Measurements from ENCODE around the gene MRPL11. TPM values are rescaled to one million over a fixed set of nuclear protein-coding genes. Genes with fewer than 3 reads are reported as not detected.

MRPL11 gene
- total RNA-seq (2022; extraction: Qiagen RNA extraction; ENCODE audit: low read depth), result 98.8 to 122 TPM (median 111 TPM) in 5 replicates

DNA sequence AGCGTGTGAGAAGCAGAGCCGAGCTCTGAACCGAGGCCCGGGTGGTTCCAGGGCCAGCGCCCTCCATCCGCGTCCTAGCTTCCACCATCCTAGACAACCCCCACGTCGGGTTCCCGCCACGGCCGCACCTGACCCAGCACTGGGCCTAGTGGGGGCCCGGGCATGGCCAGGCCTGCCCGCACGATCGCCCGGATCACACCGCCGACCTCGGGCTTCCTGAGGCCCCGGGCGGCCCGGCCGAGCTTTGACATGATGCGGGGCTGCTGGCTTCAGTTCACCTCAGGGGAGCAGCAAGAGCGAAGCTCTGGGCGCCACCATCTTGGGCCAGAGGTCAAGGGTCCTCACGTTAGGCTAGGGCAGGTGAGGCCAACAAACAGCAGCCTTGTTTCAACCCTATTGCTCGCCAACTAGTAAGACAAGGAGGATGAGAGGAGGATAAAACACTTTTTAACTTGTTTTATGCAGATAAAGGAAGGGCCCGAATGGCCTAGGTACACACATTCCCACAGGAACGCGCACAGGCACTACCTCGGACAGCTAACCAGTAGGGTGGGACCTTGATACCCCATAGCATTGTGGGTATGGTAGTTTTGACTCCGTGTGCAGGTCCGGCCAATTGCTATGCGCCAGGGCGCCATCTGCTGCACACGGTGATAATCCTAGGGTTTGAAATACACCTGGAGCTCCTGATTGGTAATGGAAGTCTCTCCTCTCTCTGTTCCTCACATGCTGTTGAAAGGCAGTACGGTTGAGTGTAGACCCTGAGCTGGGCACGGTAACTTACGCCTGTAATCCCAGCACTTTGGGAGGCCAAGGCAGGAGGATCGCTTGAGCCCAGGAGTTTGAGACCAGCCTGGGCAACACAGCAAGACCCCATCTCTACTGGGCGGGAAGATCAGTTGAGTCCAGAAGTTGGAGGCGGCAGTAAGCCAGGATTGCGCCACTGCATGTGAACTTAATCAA, at the start of gene MRPL11:
Gene MRPL11 (minus strand): TSS at position 345 of the 963 bp plus-strand sequence. CDS start 94 bp downstream, at position 251.

DNA sequence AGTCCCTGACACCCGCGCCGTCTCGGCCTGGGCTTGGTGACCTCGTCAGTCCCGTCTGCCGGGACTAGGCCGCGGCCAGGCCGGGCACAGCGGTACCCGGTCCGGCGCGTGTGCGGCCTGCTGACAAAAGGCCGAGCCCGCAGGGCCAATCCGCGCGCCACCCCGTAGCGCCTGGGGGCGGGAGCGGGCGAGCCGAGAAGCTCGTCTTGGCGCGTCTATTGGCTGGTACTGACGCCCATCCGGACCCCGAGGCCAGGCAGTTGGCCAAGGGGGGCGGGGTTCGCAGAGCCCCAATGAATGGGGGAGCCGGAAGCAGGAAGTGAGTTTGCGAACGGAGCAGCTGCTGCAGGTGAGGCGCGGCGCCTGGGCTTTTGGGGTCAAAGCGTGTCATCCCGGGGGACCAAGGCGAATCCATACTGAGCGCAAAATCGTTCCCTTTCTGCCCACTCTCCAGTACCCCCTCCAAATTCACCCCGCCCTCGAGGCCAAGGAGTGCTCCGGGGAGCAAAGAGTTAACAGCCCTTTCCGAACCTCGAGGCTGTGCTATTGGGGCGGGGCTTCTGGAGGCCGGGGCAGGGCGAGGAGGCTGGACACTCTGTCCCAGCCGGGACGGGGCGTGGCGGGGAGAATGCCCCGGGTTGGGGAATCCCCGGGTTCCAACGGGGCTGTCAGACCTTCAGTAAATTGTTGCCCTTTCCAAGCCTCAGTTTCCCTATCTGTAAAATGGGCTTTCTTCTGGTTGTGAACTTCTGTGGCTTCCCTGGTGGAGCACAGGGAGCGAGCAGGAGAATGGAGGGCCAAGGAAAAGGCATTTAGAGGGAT, 41.7 kb upstream of the MRPL11 start, which contains the start of gene DPP3:
Gene DPP3 (plus strand): TSS at position 318 of the 822 bp plus-strand sequence. CDS start 1,767 bp downstream, outside the sequence.

DNA sequence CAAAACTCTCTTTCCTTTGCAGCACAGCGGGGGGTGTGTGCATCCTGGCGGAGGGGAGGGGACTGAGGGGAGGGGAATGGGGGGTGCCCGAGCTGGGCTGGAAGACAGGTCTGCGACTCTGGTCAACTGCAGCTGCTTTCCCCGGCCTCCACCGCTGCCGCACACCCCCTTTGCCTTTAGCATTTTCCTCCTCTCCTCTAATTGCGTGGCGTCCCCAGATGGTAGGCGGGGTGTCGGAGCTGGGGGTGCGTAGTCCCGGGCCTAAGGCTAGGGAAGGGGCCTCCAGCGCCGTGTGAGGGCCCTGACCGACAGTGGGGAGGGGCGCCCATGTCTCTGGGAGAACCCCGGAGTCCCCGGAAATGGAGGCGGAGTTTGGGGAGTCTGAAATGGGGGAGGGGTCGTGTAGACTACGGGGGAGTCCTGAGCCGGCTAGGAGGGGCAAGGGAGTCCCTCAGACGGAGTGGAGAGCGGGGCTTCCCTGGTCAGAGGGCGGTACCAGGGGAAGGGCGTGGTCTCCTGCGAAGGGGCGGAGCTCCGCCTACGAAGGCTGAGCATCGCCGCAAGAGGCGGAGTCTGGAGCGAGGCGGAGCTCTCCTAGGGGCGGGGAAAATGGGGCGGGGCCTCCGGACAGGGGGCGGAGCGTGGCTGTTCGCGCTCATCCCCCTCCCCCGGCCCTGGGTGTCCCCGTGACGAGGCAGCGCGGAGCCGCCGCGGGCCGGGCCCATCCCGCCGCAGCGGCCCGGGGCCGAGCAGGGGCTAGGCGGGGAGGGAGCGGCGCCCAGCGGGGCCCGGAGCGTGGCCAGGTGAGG, 27.8 kb upstream of the MRPL11 start, which contains the start of gene PELI3:
Gene PELI3 (plus strand): TSS at position 681 of the 809 bp plus-strand sequence. CDS start 1,224 bp downstream, outside the sequence.

DNA sequence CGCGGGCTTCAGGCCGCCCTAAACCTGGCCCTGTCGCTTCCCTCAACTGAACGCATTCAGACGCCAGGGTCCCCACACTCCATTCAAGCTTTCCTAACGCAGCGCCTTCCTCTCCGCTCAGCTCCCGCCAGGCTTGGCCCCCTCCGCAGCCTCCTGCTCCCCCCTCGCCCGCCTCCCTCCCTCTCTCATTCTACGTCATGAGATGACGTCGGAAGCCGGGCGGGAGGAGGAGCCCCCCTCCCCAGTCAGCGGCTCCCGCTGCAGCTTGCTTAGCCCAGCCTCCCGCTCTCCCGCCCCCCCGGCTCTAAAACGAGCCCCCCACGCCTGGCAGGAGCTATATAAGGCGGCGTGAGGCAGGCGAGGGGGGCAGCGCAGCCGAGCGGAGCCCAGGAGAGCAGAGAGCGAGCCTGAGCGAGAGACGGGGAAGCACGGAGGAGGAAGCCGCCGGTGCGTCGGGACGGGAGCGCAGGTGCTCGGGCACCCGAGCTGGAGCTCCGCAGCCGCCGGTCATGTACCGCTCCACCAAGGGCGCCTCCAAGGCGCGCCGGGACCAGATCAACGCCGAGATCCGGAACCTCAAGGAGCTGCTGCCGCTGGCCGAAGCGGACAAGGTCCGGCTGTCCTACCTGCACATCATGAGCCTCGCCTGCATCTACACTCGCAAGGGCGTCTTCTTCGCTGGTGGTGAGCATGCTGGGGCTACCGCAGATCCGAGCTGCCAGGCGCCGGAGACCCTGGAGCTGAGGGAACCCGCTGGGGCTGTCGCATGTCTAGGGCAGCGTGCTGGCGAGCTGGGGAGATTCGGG, 17.8 kb downstream of the MRPL11 start, which contains the start of gene NPAS4:
Gene NPAS4 (plus strand): TSS at position 365 of the 806 bp plus-strand sequence. CDS start 145 bp downstream, at position 510.

Other genes with a start within 250 kb of the MRPL11 start
- gene KLC2, start 181.1 kb downstream of the MRPL11 start, total RNA-seq (2022; extraction: Qiagen RNA extraction; ENCODE audit: low read depth), result 39.5 to 45.3 TPM (median 41.9 TPM) in 5 replicates
- gene RAB1B, start 170.2 kb downstream of the MRPL11 start, total RNA-seq (2022; extraction: Qiagen RNA extraction; ENCODE audit: low read depth), result 120 to 147 TPM (median 144 TPM) in 5 replicates
- gene CNIH2, start 160.7 kb downstream of the MRPL11 start, total RNA-seq (2022; extraction: Qiagen RNA extraction; ENCODE audit: low read depth), result 1.7 to 2.4 TPM (median 2.4 TPM) in 5 replicates
- gene YIF1A, start 149.7 kb downstream of the MRPL11 start, total RNA-seq (2022; extraction: Qiagen RNA extraction; ENCODE audit: low read depth), result 96.1 to 128 TPM (median 120 TPM) in 5 replicates
- 2.2 to 4.0 TPM (median 3.7 TPM) in 5 replicates for gene TMEM151A, start 147.0 kb downstream of the MRPL11 start, total RNA-seq (2022; extraction: Qiagen RNA extraction; ENCODE audit: low read depth)
- gene CD248, start 121.8 kb downstream of the MRPL11 start, total RNA-seq (2022; extraction: Qiagen RNA extraction; ENCODE audit: low read depth), result not detected in 5 replicates
- 25.9 to 37.9 TPM (median 35.9 TPM) in 5 replicates for gene RIN1, start 102.4 kb downstream of the MRPL11 start, total RNA-seq (2022; extraction: Qiagen RNA extraction; ENCODE audit: low read depth)
- gene BRMS1, start 93.7 kb downstream of the MRPL11 start, total RNA-seq (2022; extraction: Qiagen RNA extraction; ENCODE audit: low read depth), result 76.2 to 102 TPM (median 88.6 TPM) in 5 replicates
- 12.6 to 17.8 TPM (median 17.0 TPM) in 5 replicates for gene B4GAT1, start 91.2 kb downstream of the MRPL11 start, total RNA-seq (2022; extraction: Qiagen RNA extraction; ENCODE audit: low read depth)
- 3.5 to 5.7 TPM (median 5.3 TPM) in 5 replicates for gene SLC29A2, start 67.1 kb downstream of the MRPL11 start, total RNA-seq (2022; extraction: Qiagen RNA extraction; ENCODE audit: low read depth)
- not detected in 5 replicates for gene NPAS4, start 17.8 kb downstream of the MRPL11 start, total RNA-seq (2022; extraction: Qiagen RNA extraction; ENCODE audit: low read depth)
- gene PELI3, start 28.1 kb upstream of the MRPL11 start, total RNA-seq (2022; extraction: Qiagen RNA extraction; ENCODE audit: low read depth), result 3.7 to 5.8 TPM (median 4.8 TPM) in 5 replicates
- gene DPP3, start 41.6 kb upstream of the MRPL11 start, total RNA-seq (2022; extraction: Qiagen RNA extraction; ENCODE audit: low read depth), result 51.9 to 59.3 TPM (median 57.4 TPM) in 5 replicates
- gene BBS1, start 71.8 kb upstream of the MRPL11 start, total RNA-seq (2022; extraction: Qiagen RNA extraction; ENCODE audit: low read depth), result 9.8 to 11.9 TPM (median 10.7 TPM) in 5 replicates
- gene ZDHHC24, start 107.2 kb upstream of the MRPL11 start, total RNA-seq (2022; extraction: Qiagen RNA extraction; ENCODE audit: low read depth), result 7.4 to 14.0 TPM (median 12.4 TPM) in 5 replicates
- 0.05 TPM in 1 of 5 replicates, not detected in the others for gene ACTN3, start 108.1 kb upstream of the MRPL11 start, total RNA-seq (2022; extraction: Qiagen RNA extraction; ENCODE audit: low read depth)
- gene CTSF, start 129.8 kb upstream of the MRPL11 start, total RNA-seq (2022; extraction: Qiagen RNA extraction; ENCODE audit: low read depth), result 31.3 to 37.8 TPM (median 33.7 TPM) in 5 replicates
- gene CCDC87, start 154.2 kb upstream of the MRPL11 start, total RNA-seq (2022; extraction: Qiagen RNA extraction; ENCODE audit: low read depth), result 0.21 to 0.68 TPM (median 0.53 TPM) in 5 replicates
- gene CCS, start 154.3 kb upstream of the MRPL11 start, total RNA-seq (2022; extraction: Qiagen RNA extraction; ENCODE audit: low read depth), result 24.5 to 30.1 TPM (median 26.7 TPM) in 5 replicates
- 59.5 to 81.7 TPM (median 68.6 TPM) in 5 replicates for gene RBM14, start 177.8 kb upstream of the MRPL11 start, total RNA-seq (2022; extraction: Qiagen RNA extraction; ENCODE audit: low read depth)
- 133 to 146 TPM (median 135 TPM) in 5 replicates for gene RBM4, start 199.9 kb upstream of the MRPL11 start, total RNA-seq (2022; extraction: Qiagen RNA extraction; ENCODE audit: low read depth)
- gene RBM4B, start 239.0 kb upstream of the MRPL11 start, total RNA-seq (2022; extraction: Qiagen RNA extraction; ENCODE audit: low read depth), result 18.5 to 19.9 TPM (median 18.9 TPM) in 5 replicates

Data from A549 treated with GW870086 at 1 μM for 4 hours (cell line).